HG02973 (cell line): ENCODE data around the gene GLYATL1B.
A peak's percentile ranks its signal among the peaks of the same experiment; 100 is the strongest.
"Not testable (repeated sequence)": the region's sequence is repeated elsewhere in the genome, so short reads cannot be mapped to it uniquely, and the experiment has no call there.

Source experiments
- ATAC-seq: cut with Tn5 transposase; IDR thresholded peaks from one replicate; pipeline ENCODE4 v1.9.1; 2021; ENCODE audit warnings: moderate library complexity; ENCODE audit not compliant: unreplicated experiment

GLYATL1B gene

GRCh38 chr11:59095972-59096575, 10.0 kb downstream of the GLYATL1B start:
- not testable (repeated sequence) for ATAC-seq

- no peak for ATAC-seq
These were observed 11.1 kb downstream of the GLYATL1B start for GRCh38 chr11:59097113-59097708.

GRCh38 chr11:59097938-59098337, 11.8 kb downstream of the GLYATL1B start:
- not testable (repeated sequence) for ATAC-seq

GRCh38 chr11:59102259-59102765, 16.2 kb downstream of the GLYATL1B start:
- ATAC-seq = peak; percentile 71

GRCh38 chr11:59106363-59107336, 20.5 kb downstream of the GLYATL1B start, which contains the start of gene FAM111B:
Gene FAM111B (plus strand): TSS chr11:59107237. CDS start chr11:59109626, 2,389 bp downstream.
- ATAC-seq = peak; percentile 68

- peak; percentile 34 for ATAC-seq
These were observed 21.6 kb downstream of the GLYATL1B start for GRCh38 chr11:59107721-59108120.

- no peak for ATAC-seq
These were observed 26.4 kb downstream of the GLYATL1B start for GRCh38 chr11:59112494-59112893.

GRCh38 chr11:59114344-59114743, 28.2 kb downstream of the GLYATL1B start:
- no peak for ATAC-seq

- no peak for ATAC-seq
These were observed 29.4 kb downstream of the GLYATL1B start for GRCh38 chr11:59115553-59115952.

- ATAC-seq = no peak
These were observed 31.7 kb downstream of the GLYATL1B start for GRCh38 chr11:59117774-59118173.

- ATAC-seq = no peak
These were observed 33.7 kb downstream of the GLYATL1B start for GRCh38 chr11:59119826-59120225.

GRCh38 chr11:59135648-59136461, 49.7 kb downstream of the GLYATL1B start:
- peak; percentile 88 for ATAC-seq

- ATAC-seq = not testable (repeated sequence)
These were observed 50.4 kb downstream of the GLYATL1B start for GRCh38 chr11:59136551-59136950.

GRCh38 chr11:59137190-59137589, 51.1 kb downstream of the GLYATL1B start:
- no peak for ATAC-seq

- no peak for ATAC-seq
These were observed 52.5 kb downstream of the GLYATL1B start for GRCh38 chr11:59138643-59139042.

GRCh38 chr11:59141191-59141590, 55.1 kb downstream of the GLYATL1B start:
- ATAC-seq = no peak

GRCh38 chr11:59141673-59142460, 55.8 kb downstream of the GLYATL1B start:
- no peak for ATAC-seq

- peak; percentile 57 for ATAC-seq
These were observed 56.7 kb downstream of the GLYATL1B start, which contains the start of gene FAM111A for GRCh38 chr11:59142530-59143507. Gene FAM111A (plus strand): TSS chr11:59142856. CDS start chr11:59148873, 6,017 bp downstream.
